ENCODE measurements around the gene MTUS2. TPM values are rescaled to one million over a fixed set of nuclear protein-coding genes. Genes with fewer than 3 reads are reported as not detected.
"Not testable (repeated sequence)": the region's sequence is repeated elsewhere in the genome, so short reads cannot be mapped to it uniquely, and the experiment has no call there.

Gene MTUS2
- total and polyA plus RNA-seq, 5 donors from 2014 or later, result 0.02 to 0.03 (median 0.03) TPM; not detected in 2

GRCh38 chr13:29379865-29380264, 559.7 kb downstream of the MTUS2 start:
- Mint-ChIP-seq H3K27ac (no peak overlapping the region), H3K9me3 (peaks cover 0 to 8% (median 3%) of the 10 kb centered on the region in 7 donors), H3K27me3 (peaks cover 6% of the 10 kb centered on the region), H3K36me3 (no peaks in the 10 kb centered on the region), H3K4me3 (no peak overlapping the region), H3K4me1 (no peaks in the 10 kb centered on the region)
- no peak for DNase-seq
- no peak for ATAC-seq (ENCODE audit: low read depth in 2 of 2)
- Histone ChIP-seq H3K36me3 (ENCODE audit: control insufficient read depth, insufficient read depth, low read length) (no peaks in the 10 kb centered on the region), H3K27ac (ENCODE audit: insufficient read depth, low read length, poor library complexity, severe bottlenecking) (no peak overlapping the region), H3K27me3 (ENCODE audit: control insufficient read depth, insufficient read depth, low read length) (no peaks in the 10 kb centered on the region), H3K4me1 (ENCODE audit: control insufficient read depth, insufficient read depth, low read length, poor library complexity, severe bottlenecking) (no peaks in the 10 kb centered on the region), H3K9me3 (ENCODE audit: control insufficient read depth in 2 of 2, low read length in 2 of 2) (peaks cover 0 to 8% of the 10 kb centered on the region in 2 experiments), H3K4me3 (ENCODE audit: low read depth, low read length) (no peak overlapping the region)

- no peak for ATAC-seq (ENCODE audit: low read depth in 2 of 2)
- no peak overlapping the region for H3K4me3 ChIP-seq (ENCODE audit: low read depth, low read length)
- no peak overlapping the region for H3K27ac ChIP-seq (ENCODE audit: insufficient read depth, low read length, poor library complexity, severe bottlenecking)
- no peaks in the 10 kb centered on the region for H3K27me3 ChIP-seq (ENCODE audit: control insufficient read depth, insufficient read depth, low read length)
- H3K36me3 ChIP-seq (ENCODE audit: control insufficient read depth, insufficient read depth, low read length), result no peaks in the 10 kb centered on the region
- peaks cover 0 to 8% of the 10 kb centered on the region in 2 experiments for H3K9me3 ChIP-seq (ENCODE audit: control insufficient read depth in 2 of 2, low read length in 2 of 2)
- H3K27me3 Mint-ChIP-seq, result peaks cover 1% of the 10 kb centered on the region
- H3K9me3 Mint-ChIP-seq, result peaks cover 0 to 5% (median 2%) of the 10 kb centered on the region in 7 donors
- H3K36me3 Mint-ChIP-seq, result no peaks in the 10 kb centered on the region
- H3K4me1 Mint-ChIP-seq, result no peaks in the 10 kb centered on the region
- no peak overlapping the region for H3K4me3 Mint-ChIP-seq
- H3K27ac Mint-ChIP-seq, result no peak overlapping the region
- DNase-seq, result no peak
- no peaks in the 10 kb centered on the region for H3K4me1 ChIP-seq (ENCODE audit: control insufficient read depth, insufficient read depth, low read length, poor library complexity, severe bottlenecking)
These were observed 561.9 kb downstream of the MTUS2 start for GRCh38 chr13:29382021-29382420.

- Mint-ChIP-seq H3K9me3 (peaks cover 0 to 5% (median 2%) of the 10 kb centered on the region in 7 donors), H3K36me3 (no peaks in the 10 kb centered on the region), H3K4me1 (no peaks in the 10 kb centered on the region), H3K27me3 (no peaks in the 10 kb centered on the region), H3K4me3 (no peak overlapping the region), H3K27ac (no peak overlapping the region)
- H3K27ac ChIP-seq (ENCODE audit: insufficient read depth, low read length, poor library complexity, severe bottlenecking), result no peak overlapping the region
- no peaks in the 10 kb centered on the region for H3K4me1 ChIP-seq (ENCODE audit: control insufficient read depth, insufficient read depth, low read length, poor library complexity, severe bottlenecking)
- H3K27me3 ChIP-seq (ENCODE audit: control insufficient read depth, insufficient read depth, low read length), result no peaks in the 10 kb centered on the region
- H3K4me3 ChIP-seq (ENCODE audit: low read depth, low read length), result no peak overlapping the region
- DNase-seq (no peak), ATAC-seq (ENCODE audit: low read depth in 2 of 2) (no peak)
- no peaks in the 10 kb centered on the region for H3K36me3 ChIP-seq (ENCODE audit: control insufficient read depth, insufficient read depth, low read length)
- H3K9me3 ChIP-seq (ENCODE audit: control insufficient read depth in 2 of 2, low read length in 2 of 2), result peaks cover 0 to 8% of the 10 kb centered on the region in 2 experiments
These were observed 563.3 kb downstream of the MTUS2 start for GRCh38 chr13:29383476-29383875.

- Histone ChIP-seq H3K4me1 (ENCODE audit: control insufficient read depth, insufficient read depth, low read length, poor library complexity, severe bottlenecking) (no peaks in the 10 kb centered on the region), H3K4me3 (ENCODE audit: low read depth, low read length) (no peak overlapping the region), H3K27me3 (ENCODE audit: control insufficient read depth, insufficient read depth, low read length) (no peaks in the 10 kb centered on the region), H3K27ac (ENCODE audit: insufficient read depth, low read length, poor library complexity, severe bottlenecking) (no peak overlapping the region), H3K36me3 (ENCODE audit: control insufficient read depth, insufficient read depth, low read length) (no peaks in the 10 kb centered on the region), H3K9me3 (ENCODE audit: control insufficient read depth in 2 of 2, low read length in 2 of 2) (peaks cover 0 to under 1% of the 10 kb centered on the region in 2 experiments)
- H3K4me3 Mint-ChIP-seq, result no peak overlapping the region
- H3K9me3 Mint-ChIP-seq, result peaks cover 0 to 3% (median 0%) of the 10 kb centered on the region in 7 donors
- no peak overlapping the region for H3K27ac Mint-ChIP-seq
- no peaks in the 10 kb centered on the region for H3K4me1 Mint-ChIP-seq
- no peak for DNase-seq
- H3K36me3 Mint-ChIP-seq, result no peaks in the 10 kb centered on the region
- ATAC-seq (ENCODE audit: low read depth in 2 of 2), result no peak
- no peaks in the 10 kb centered on the region for H3K27me3 Mint-ChIP-seq
These were observed 564.3 kb downstream of the MTUS2 start for GRCh38 chr13:29384466-29384865.

DNA sequence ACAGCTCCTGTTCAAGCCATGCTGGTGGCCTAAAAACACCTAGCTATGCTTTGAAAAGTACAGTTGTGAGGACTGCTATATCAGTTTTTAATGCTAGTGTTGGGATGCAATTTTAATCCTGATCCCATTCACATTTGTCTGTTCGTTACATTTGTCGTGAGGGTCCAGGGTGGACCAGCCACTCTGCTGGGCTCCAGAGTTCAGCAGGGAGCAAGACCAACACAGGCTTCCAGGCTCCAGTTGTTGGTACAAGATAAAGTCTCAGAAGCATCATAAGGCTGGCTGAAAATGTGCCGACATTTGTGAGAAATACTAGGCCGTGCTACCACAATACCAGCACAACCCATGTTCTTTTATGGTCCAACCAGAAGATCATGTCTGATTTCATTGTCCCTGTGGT, 564.7 kb downstream of the MTUS2 start:
- no peaks in the 10 kb centered on the region for H3K4me1 ChIP-seq (ENCODE audit: control insufficient read depth, insufficient read depth, low read length, poor library complexity, severe bottlenecking)
- ATAC-seq (ENCODE audit: low read depth in 2 of 2) (no peak), DNase-seq (no peak)
- Mint-ChIP-seq H3K4me1 (no peaks in the 10 kb centered on the region), H3K27me3 (no peaks in the 10 kb centered on the region), H3K36me3 (no peaks in the 10 kb centered on the region), H3K4me3 (no peak overlapping the region), H3K9me3 (peaks cover 0 to 3% (median 0%) of the 10 kb centered on the region in 7 donors), H3K27ac (no peak overlapping the region)
- H3K27ac ChIP-seq (ENCODE audit: insufficient read depth, low read length, poor library complexity, severe bottlenecking), result no peak overlapping the region
- no peak overlapping the region for H3K4me3 ChIP-seq (ENCODE audit: low read depth, low read length)
- no peaks in the 10 kb centered on the region for H3K36me3 ChIP-seq (ENCODE audit: control insufficient read depth, insufficient read depth, low read length)
- H3K27me3 ChIP-seq (ENCODE audit: control insufficient read depth, insufficient read depth, low read length), result no peaks in the 10 kb centered on the region
- no peaks in the 10 kb centered on the region for H3K9me3 ChIP-seq (ENCODE audit: control insufficient read depth in 2 of 2, low read length in 2 of 2)

DNA sequence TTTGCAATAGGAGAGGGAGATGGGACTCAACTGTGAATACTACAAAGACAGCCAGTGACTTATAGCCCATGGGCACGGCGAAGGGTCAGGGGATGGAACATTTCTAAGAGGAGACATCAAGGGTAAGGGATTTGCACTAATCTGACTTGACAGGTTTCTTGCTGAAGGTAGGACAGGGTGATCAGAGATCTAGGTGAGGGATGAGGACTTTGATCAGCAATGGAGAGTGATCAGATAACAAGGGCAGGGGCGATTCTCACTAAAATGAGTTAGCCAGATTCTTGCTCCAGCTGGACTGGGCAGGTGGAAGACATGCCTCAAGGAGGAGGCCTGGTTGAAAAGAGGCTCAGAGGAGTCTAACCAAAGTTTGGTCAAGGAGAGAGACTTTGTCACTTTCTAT, 566.1 kb downstream of the MTUS2 start:
- no peaks in the 10 kb centered on the region for H3K27me3 ChIP-seq (ENCODE audit: control insufficient read depth, insufficient read depth, low read length)
- Mint-ChIP-seq H3K27me3 (no peaks in the 10 kb centered on the region), H3K4me1 (no peaks in the 10 kb centered on the region), H3K27ac (no peak overlapping the region), H3K9me3 (peaks cover 0 to 3% (median 0%) of the 10 kb centered on the region in 7 donors), H3K4me3 (no peak overlapping the region), H3K36me3 (no peaks in the 10 kb centered on the region)
- H3K9me3 ChIP-seq (ENCODE audit: control insufficient read depth in 2 of 2, low read length in 2 of 2), result no peaks in the 10 kb centered on the region
- H3K4me1 ChIP-seq (ENCODE audit: control insufficient read depth, insufficient read depth, low read length, poor library complexity, severe bottlenecking), result no peaks in the 10 kb centered on the region
- H3K4me3 ChIP-seq (ENCODE audit: low read depth, low read length), result no peak overlapping the region
- DNase-seq (no peak), ATAC-seq (ENCODE audit: low read depth in 2 of 2) (no peak)
- no peak overlapping the region for H3K27ac ChIP-seq (ENCODE audit: insufficient read depth, low read length, poor library complexity, severe bottlenecking)
- H3K36me3 ChIP-seq (ENCODE audit: control insufficient read depth, insufficient read depth, low read length), result no peaks in the 10 kb centered on the region

DNA sequence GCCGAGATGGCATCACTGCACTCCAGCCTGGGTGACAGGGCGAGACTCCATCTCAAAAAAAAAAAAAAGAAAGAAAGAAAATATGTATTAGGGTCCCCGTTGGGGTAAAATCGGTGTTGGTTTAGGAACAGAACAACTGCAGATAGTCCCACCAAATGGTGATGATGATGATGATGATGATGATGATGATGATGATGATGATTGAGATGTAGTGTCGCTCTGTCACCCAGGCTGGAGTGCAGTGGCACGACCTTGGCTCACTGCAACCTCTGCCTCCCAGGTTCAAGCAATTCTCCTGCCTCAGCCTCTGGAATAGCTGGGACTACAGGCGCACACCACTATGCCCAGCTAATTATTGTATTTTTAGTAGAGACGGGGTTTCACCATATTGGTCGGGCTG, 570.5 kb downstream of the MTUS2 start:
- H3K4me1 ChIP-seq (ENCODE audit: control insufficient read depth, insufficient read depth, low read length, poor library complexity, severe bottlenecking); DNase-seq; H3K4me3 Mint-ChIP-seq; H3K4me1 Mint-ChIP-seq; H3K27ac ChIP-seq (ENCODE audit: insufficient read depth, low read length, poor library complexity, severe bottlenecking); H3K27ac Mint-ChIP-seq; H3K27me3 Mint-ChIP-seq; H3K36me3 ChIP-seq (ENCODE audit: control insufficient read depth, insufficient read depth, low read length); H3K27me3 ChIP-seq (ENCODE audit: control insufficient read depth, insufficient read depth, low read length); H3K4me3 ChIP-seq (ENCODE audit: low read depth, low read length); H3K9me3 ChIP-seq (ENCODE audit: control insufficient read depth in 2 of 2, low read length in 2 of 2); H3K36me3 Mint-ChIP-seq; H3K9me3 Mint-ChIP-seq; ATAC-seq (ENCODE audit: low read depth in 2 of 2): not testable (repeated sequence)

GRCh38 chr13:29396446-29396845, 576.3 kb downstream of the MTUS2 start:
- DNase-seq (no peak), ATAC-seq (ENCODE audit: low read depth in 2 of 2) (no peak)
- no peaks in the 10 kb centered on the region for H3K36me3 ChIP-seq (ENCODE audit: control insufficient read depth, insufficient read depth, low read length)
- no peaks in the 10 kb centered on the region for H3K9me3 Mint-ChIP-seq
- peaks cover 11% of the 10 kb centered on the region for H3K27me3 ChIP-seq (ENCODE audit: control insufficient read depth, insufficient read depth, low read length)
- no peak overlapping the region for H3K4me3 Mint-ChIP-seq
- H3K4me1 ChIP-seq (ENCODE audit: control insufficient read depth, insufficient read depth, low read length, poor library complexity, severe bottlenecking), result no peaks in the 10 kb centered on the region
- H3K4me3 ChIP-seq (ENCODE audit: low read depth, low read length), result no peak overlapping the region
- no peaks in the 10 kb centered on the region for H3K9me3 ChIP-seq (ENCODE audit: control insufficient read depth in 2 of 2, low read length in 2 of 2)
- H3K27ac ChIP-seq (ENCODE audit: insufficient read depth, low read length, poor library complexity, severe bottlenecking), result no peak overlapping the region
- peaks cover 7% of the 10 kb centered on the region for H3K27me3 Mint-ChIP-seq
- no peaks in the 10 kb centered on the region for H3K36me3 Mint-ChIP-seq
- H3K27ac Mint-ChIP-seq, result no peak overlapping the region
- H3K4me1 Mint-ChIP-seq, result no peaks in the 10 kb centered on the region
